Measurements from ENCODE around the gene POLR1D. TPM values are rescaled to one million over a fixed set of nuclear protein-coding genes. Genes with fewer than 3 reads are reported as not detected.
A peak's percentile ranks its signal among the peaks of the same experiment; 100 is the strongest.
"Not testable (repeated sequence)": the region's sequence is repeated elsewhere in the genome, so short reads cannot be mapped to it uniquely, and the experiment has no call there.

Gene POLR1D
- total RNA-seq, 2 donors from 2014 or later, result 129 to 150 TPM

DNA sequence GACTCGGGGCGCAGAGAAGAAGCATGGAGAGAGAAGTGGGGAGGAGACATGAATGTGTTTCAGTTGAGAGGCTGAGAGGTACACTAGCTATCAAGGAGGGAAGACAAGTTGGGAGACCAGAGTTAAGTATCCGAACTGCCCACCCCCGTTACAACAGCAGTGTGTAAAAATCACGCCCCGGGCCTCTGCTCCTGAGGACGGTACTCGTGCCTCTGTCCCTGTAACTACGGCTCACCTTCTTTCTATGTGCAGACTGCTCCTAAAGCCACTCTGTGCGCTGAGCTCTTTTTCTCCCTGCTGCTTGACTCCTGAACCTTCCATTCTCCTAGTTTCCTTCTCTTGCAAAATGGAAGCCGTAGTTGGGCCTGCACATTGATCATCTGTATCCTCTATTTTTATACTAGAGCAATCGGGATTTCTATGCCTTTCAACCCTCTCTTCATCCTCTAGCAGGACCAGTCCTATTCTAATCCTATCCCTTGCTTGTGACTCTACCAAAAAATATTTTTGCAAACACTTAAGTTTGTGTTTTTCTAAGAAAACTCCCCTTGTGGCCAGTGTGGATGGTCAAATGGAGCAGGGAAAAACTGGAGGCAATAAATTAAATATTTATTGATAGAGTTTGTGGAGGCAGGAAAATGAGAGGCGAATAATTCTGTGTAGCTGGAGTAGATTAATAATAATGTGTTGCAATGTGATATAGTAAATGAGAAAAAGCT, 569 bp downstream of the POLR1D start:
- Mint-ChIP-seq H3K4me1 (peaks cover 58% of the 10 kb centered on the region), H3K36me3 (ENCODE audit: low read depth) (peaks cover 8% of the 10 kb centered on the region), H3K27me3 (no peaks in the 10 kb centered on the region), H3K4me3 (peak overlapping the region; percentile 94), H3K27ac (peak overlapping the region; percentile 95)
- DNase-seq (peak in 1 of 3 donors; percentile 5), ATAC-seq (no peak)
- H3K9me3 ChIP-seq (ENCODE audit: control insufficient read depth, low read length, poor library complexity, severe bottlenecking), result no peaks in the 10 kb centered on the region

GRCh38 chr13:27622881-27623280, 1.2 kb downstream of the POLR1D start:
- Mint-ChIP-seq H3K27me3 (no peaks in the 10 kb centered on the region), H3K4me1 (peaks cover 58% of the 10 kb centered on the region), H3K4me3 (peak overlapping the region; percentile 7), H3K36me3 (ENCODE audit: low read depth) (peaks cover 6% of the 10 kb centered on the region), H3K27ac (peak overlapping the region; percentile 95)
- DNase-seq, result no peak
- no peaks in the 10 kb centered on the region for H3K9me3 ChIP-seq (ENCODE audit: control insufficient read depth, low read length, poor library complexity, severe bottlenecking)
- no peak for ATAC-seq

GRCh38 chr13:27624071-27624470, 2.4 kb downstream of the POLR1D start:
- H3K27ac Mint-ChIP-seq, result peak overlapping the region; percentile 30
- H3K4me3 Mint-ChIP-seq, result peak overlapping the region; percentile 56

DNA sequence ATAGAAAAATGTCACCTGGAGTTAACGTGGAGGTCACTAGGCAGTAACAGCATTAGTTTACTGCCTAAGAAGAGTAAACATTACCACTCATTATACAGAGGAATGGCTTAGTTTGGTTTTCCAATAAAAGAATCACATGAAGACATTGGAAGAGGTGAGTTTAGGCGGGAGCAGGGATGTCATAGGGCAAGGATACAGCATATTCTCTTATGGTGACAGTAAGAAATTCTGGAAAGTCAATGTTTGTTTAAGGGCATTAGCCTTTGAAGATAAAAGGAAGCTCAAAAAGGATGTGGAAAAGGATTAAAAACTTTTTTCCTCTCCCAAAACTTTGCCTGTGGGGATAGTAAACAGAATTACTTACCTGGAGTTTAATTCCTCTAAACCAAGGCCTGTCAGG, 4.1 kb downstream of the POLR1D start:
- peaks cover 6% of the 10 kb centered on the region for H3K36me3 Mint-ChIP-seq (ENCODE audit: low read depth)
- peaks cover 50% of the 10 kb centered on the region for H3K4me1 Mint-ChIP-seq
- peak overlapping the region; percentile 59 for H3K27ac Mint-ChIP-seq
- DNase-seq (no peak), ATAC-seq (no peak)
- H3K9me3 ChIP-seq (ENCODE audit: control insufficient read depth, low read length, poor library complexity, severe bottlenecking), result no peaks in the 10 kb centered on the region
- peak overlapping the region; percentile 19 for H3K4me3 Mint-ChIP-seq
- no peaks in the 10 kb centered on the region for H3K27me3 Mint-ChIP-seq

More at GRCh38 chr13:27624071-27624470, 2.4 kb downstream of the POLR1D start:
- ATAC-seq, result no peak
- no peaks in the 10 kb centered on the region for H3K9me3 ChIP-seq (ENCODE audit: control insufficient read depth, low read length, poor library complexity, severe bottlenecking)
- peaks cover 6% of the 10 kb centered on the region for H3K36me3 Mint-ChIP-seq (ENCODE audit: low read depth)
- no peaks in the 10 kb centered on the region for H3K27me3 Mint-ChIP-seq
- H3K4me1 Mint-ChIP-seq, result peaks cover 55% of the 10 kb centered on the region
- no peak for DNase-seq

GRCh38 chr13:27627380-27627779, 5.7 kb downstream of the POLR1D start:
- H3K4me3 Mint-ChIP-seq, result no peak overlapping the region
- no peaks in the 10 kb centered on the region for H3K9me3 ChIP-seq (ENCODE audit: control insufficient read depth, low read length, poor library complexity, severe bottlenecking)
- ATAC-seq, result no peak
- H3K27ac Mint-ChIP-seq, result no peak overlapping the region
- peaks cover 59% of the 10 kb centered on the region for H3K4me1 Mint-ChIP-seq
- H3K36me3 Mint-ChIP-seq (ENCODE audit: low read depth), result peaks cover 6% of the 10 kb centered on the region
- no peaks in the 10 kb centered on the region for H3K27me3 Mint-ChIP-seq
- DNase-seq, result no peak

DNA sequence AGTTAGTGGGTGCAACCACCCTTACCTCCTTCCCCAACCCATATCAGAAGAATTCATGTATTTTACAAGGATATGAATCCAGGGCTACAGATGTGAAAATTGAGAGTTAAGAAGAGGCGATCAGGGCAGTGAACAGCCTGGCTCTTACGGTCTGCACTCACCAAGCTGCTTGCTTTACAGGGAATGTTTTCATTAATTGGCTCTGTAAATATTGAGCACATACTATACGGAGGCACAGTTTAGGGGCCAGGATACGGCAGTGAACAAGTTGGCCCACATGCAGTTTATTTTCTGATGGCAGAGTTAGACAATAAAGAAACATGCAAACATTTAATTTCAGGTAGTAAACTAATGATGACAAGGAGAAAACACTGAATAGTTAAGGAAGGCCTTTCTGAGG, 6.4 kb downstream of the POLR1D start:
- H3K4me1 Mint-ChIP-seq, result peaks cover 58% of the 10 kb centered on the region
- H3K36me3 Mint-ChIP-seq (ENCODE audit: low read depth), result peaks cover 6% of the 10 kb centered on the region

GRCh38 chr13:27628766-27629165, 7.1 kb downstream of the POLR1D start:
- not testable (repeated sequence) for ATAC-seq; H3K9me3 ChIP-seq (ENCODE audit: control insufficient read depth, low read length, poor library complexity, severe bottlenecking); H3K4me3 Mint-ChIP-seq; DNase-seq; H3K36me3 Mint-ChIP-seq (ENCODE audit: low read depth); H3K27me3 Mint-ChIP-seq
- H3K4me1 Mint-ChIP-seq, result peaks cover 53% of the 10 kb centered on the region
- H3K27ac Mint-ChIP-seq, result peak overlapping the region; percentile 21

More for the DNA sequence above, 6.4 kb downstream of the POLR1D start:
- Mint-ChIP-seq H3K27ac (peak overlapping the region; percentile 21), H3K4me3 (peak overlapping the region; percentile 45), H3K27me3 (no peaks in the 10 kb centered on the region)
- ATAC-seq (no peak), DNase-seq (no peak)
- H3K9me3 ChIP-seq (ENCODE audit: control insufficient read depth, low read length, poor library complexity, severe bottlenecking), result no peaks in the 10 kb centered on the region

- Mint-ChIP-seq H3K36me3 (ENCODE audit: low read depth) (peaks cover 2% of the 10 kb centered on the region), H3K27me3 (no peaks in the 10 kb centered on the region), H3K4me3 (no peak overlapping the region), H3K4me1 (peaks cover 46% of the 10 kb centered on the region), H3K27ac (no peak overlapping the region)
- DNase-seq, result no peak
- no peaks in the 10 kb centered on the region for H3K9me3 ChIP-seq (ENCODE audit: control insufficient read depth, low read length, poor library complexity, severe bottlenecking)
- no peak for ATAC-seq
Measured at GRCh38 chr13:27631156-27631555, 9.5 kb downstream of the POLR1D start.

- no peak overlapping the region for H3K4me3 Mint-ChIP-seq
- no peaks in the 10 kb centered on the region for H3K9me3 ChIP-seq (ENCODE audit: control insufficient read depth, low read length, poor library complexity, severe bottlenecking)
- DNase-seq (no peak), ATAC-seq (no peak)
- H3K27me3 Mint-ChIP-seq, result no peaks in the 10 kb centered on the region
- H3K36me3 Mint-ChIP-seq (ENCODE audit: low read depth), result peaks cover 2% of the 10 kb centered on the region
- H3K4me1 Mint-ChIP-seq, result peaks cover 42% of the 10 kb centered on the region
- H3K27ac Mint-ChIP-seq, result no peak overlapping the region
Measured at GRCh38 chr13:27631665-27632064, 10.0 kb downstream of the POLR1D start.

DNA sequence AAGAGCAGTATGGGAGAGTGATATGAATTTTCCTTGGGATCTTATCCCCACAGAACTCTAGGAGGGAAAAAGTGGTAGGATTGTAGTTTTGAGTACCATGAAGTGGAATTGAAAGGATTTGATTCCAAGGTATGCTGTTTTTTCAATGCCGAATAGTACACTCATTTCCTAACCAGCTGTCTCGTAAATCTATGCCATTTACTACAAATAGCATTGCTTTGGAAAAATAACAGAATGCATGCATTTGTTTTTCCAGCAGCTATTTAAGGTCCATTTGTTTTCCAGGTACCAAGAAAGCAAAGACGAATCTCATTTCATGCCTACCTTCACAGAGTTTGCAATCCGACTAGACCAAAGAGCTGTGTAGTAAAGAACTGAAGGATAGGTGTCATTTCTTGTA, 10.5 kb downstream of the POLR1D start:
- Mint-ChIP-seq H3K4me3 (no peak overlapping the region), H3K36me3 (ENCODE audit: low read depth) (peaks cover 2% of the 10 kb centered on the region), H3K27me3 (no peaks in the 10 kb centered on the region), H3K4me1 (peaks cover 42% of the 10 kb centered on the region), H3K27ac (no peak overlapping the region)
- no peak for DNase-seq
- no peak for ATAC-seq
- no peaks in the 10 kb centered on the region for H3K9me3 ChIP-seq (ENCODE audit: control insufficient read depth, low read length, poor library complexity, severe bottlenecking)

GRCh38 chr13:27632648-27633047, 11.0 kb downstream of the POLR1D start:
- no peaks in the 10 kb centered on the region for H3K36me3 Mint-ChIP-seq (ENCODE audit: low read depth)
- no peak for ATAC-seq
- peaks cover 39% of the 10 kb centered on the region for H3K4me1 Mint-ChIP-seq
- no peak overlapping the region for H3K4me3 Mint-ChIP-seq
- no peaks in the 10 kb centered on the region for H3K9me3 ChIP-seq (ENCODE audit: control insufficient read depth, low read length, poor library complexity, severe bottlenecking)
- H3K27me3 Mint-ChIP-seq, result no peaks in the 10 kb centered on the region
- DNase-seq, result no peak
- no peak overlapping the region for H3K27ac Mint-ChIP-seq

GRCh38 chr13:27634231-27634630, 12.5 kb downstream of the POLR1D start:
- DNase-seq, result no peak
- Mint-ChIP-seq H3K27ac (no peak overlapping the region), H3K36me3 (ENCODE audit: low read depth) (no peaks in the 10 kb centered on the region), H3K4me3 (no peak overlapping the region), H3K27me3 (no peaks in the 10 kb centered on the region), H3K4me1 (peaks cover 37% of the 10 kb centered on the region)
- H3K9me3 ChIP-seq (ENCODE audit: control insufficient read depth, low read length, poor library complexity, severe bottlenecking), result no peaks in the 10 kb centered on the region
- ATAC-seq, result no peak

DNA sequence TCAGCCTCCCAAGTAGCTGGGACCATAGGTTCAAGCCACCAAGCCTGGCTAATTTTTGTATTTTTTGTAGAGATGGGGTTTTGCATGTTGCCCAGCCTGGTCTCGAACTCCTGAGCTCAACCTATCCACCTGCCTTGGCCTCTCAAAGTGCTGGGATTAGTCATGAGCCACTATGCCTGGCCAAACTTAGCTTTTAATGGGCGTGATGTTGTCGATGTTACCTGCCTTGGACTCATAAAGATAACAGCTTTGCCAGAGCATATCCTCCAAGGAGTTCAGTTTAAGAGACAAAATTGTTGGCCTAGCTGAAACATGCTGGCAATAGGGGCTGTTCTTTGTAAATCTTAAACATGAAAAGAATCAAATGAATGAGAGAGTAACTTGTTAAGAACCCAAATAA, 13.1 kb downstream of the POLR1D start:
- H3K27ac Mint-ChIP-seq, result no peak overlapping the region
- no peaks in the 10 kb centered on the region for H3K27me3 Mint-ChIP-seq
- no peak for ATAC-seq
- no peak overlapping the region for H3K4me3 Mint-ChIP-seq
- H3K4me1 Mint-ChIP-seq, result peaks cover 41% of the 10 kb centered on the region
- H3K9me3 ChIP-seq (ENCODE audit: control insufficient read depth, low read length, poor library complexity, severe bottlenecking), result no peaks in the 10 kb centered on the region
- H3K36me3 Mint-ChIP-seq (ENCODE audit: low read depth), result no peaks in the 10 kb centered on the region
- DNase-seq, result no peak

- ATAC-seq (no peak), DNase-seq (no peak)
- Mint-ChIP-seq H3K4me3 (no peak overlapping the region), H3K27ac (no peak overlapping the region), H3K27me3 (no peaks in the 10 kb centered on the region), H3K36me3 (ENCODE audit: low read depth) (no peaks in the 10 kb centered on the region), H3K4me1 (peaks cover 46% of the 10 kb centered on the region)
- no peaks in the 10 kb centered on the region for H3K9me3 ChIP-seq (ENCODE audit: control insufficient read depth, low read length, poor library complexity, severe bottlenecking)
Measured at GRCh38 chr13:27635266-27635665, 13.6 kb downstream of the POLR1D start.
